ENCODE measurements around the gene NT5C1B.

NT5C1B gene

GRCh38 chr2:18599509-18600254 lies 10.3 kb upstream of the NT5C1B start:
- DNase-seq (ENCODE audit: low read depth) = no peak

DNA sequence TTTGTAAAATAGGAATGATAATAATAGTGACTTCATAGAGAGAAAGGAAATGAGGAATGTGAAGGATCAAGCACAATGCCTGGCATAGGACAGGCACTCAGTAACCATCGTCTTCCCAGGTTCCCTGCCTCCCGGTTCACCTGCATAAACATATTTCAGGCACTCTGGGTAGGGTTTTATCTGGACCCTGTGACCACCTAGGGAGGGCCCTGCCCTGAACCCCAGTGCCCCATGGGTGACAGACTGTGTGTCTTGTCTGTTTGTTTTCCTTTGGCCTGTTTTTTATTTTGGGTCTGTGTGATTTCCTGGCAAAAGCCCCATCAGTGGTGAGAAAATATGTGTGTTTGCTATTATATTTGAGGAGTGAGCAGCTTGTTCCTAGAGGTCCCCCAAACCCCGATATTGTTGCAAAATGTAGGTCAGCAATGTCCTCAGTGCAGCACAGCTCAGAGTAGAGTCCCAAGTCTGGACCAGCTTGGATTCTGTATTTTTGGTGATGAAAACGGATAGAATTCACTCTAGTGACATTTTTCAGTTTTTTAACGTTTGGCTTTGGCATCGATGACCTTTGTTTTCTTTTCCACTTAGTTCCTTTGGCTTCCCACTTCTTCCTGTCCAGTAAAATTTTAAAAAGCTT lies 9.6 kb upstream of the NT5C1B start:
- no peak for DNase-seq (ENCODE audit: low read depth)

DNA sequence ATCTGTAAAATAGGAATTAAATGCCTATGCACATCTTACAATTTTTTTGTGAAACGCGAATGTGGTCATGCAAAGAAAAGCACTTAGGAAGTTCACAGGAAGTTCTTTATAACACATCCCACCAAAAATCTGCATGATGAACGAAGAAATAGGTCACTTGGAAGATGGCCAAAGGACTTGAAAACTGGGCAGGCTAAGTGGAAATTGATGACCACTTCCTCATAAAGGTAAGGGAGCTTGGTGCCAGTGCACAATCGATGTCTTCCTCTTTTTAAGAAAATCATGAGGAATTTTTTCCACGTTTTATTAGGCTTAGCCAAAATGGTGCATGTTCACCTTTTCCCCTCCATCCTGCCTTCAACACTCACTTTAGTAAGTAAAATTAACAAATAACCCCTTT lies 8.2 kb upstream of the NT5C1B start:
- DNase-seq (ENCODE audit: low read depth) = no peak

DNA sequence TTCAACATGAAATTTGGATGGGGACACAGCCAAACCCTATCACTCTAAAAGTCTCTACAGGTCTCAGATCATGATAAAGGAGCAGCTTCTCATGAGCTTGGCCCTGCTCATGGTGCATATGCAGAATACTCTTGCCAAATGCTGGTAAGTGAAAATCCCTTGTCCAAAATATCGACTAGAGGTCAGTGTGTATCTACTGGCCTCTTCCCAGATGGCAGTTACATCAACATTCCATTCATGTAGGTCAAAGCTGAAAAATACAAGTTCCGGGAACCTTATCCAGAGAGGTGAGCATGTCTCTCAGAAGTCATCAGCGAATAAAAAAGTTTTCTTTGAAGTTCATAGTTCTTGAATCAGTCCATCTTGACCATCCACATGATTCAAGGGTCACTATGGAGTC lies 7.6 kb upstream of the NT5C1B start:
- no peak for DNase-seq (ENCODE audit: low read depth)

GRCh38 chr2:18593496-18593895 lies 4.1 kb upstream of the NT5C1B start:
- no peak for DNase-seq (ENCODE audit: low read depth)

DNA sequence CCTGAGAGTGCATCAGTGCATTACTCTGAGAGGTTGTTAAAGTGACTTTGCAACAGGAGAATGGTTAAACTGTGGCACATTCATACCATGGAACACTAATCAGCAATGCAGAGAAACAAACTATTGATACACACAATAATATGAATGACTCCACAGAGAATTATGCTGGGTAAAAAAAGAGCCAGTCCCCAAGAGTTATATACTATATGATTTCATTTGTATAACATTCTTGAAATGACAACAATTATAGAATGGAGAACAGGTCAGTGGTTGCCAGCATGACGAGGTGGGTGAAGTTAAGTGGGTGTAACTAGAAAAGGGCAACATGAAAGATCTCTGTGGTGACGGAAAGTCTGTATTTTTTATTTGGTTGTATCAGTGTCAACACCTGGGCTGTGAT lies 3.0 kb upstream of the NT5C1B start:
- no peak for DNase-seq (ENCODE audit: low read depth)

DNA sequence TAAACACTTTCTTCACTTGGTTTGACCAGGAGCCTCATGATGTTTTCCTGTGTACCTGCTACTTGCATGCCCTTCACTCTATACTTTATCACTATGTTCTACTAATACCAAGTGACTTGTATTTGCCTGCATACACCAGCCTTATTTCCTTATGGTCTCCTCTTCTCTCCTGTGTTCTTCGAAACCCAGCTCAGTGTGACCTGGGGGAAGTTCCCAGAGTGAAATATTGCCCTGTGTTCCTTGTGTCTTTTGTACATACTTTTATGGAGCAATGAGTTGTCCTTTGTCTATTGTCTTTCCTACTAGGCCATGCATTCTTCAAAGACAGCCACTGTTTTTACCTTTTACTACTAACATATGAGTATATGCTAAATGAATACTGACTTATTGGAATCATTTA lies 567 bp downstream of the NT5C1B start:
- DNase-seq (ENCODE audit: low read depth) = no peak

DNA sequence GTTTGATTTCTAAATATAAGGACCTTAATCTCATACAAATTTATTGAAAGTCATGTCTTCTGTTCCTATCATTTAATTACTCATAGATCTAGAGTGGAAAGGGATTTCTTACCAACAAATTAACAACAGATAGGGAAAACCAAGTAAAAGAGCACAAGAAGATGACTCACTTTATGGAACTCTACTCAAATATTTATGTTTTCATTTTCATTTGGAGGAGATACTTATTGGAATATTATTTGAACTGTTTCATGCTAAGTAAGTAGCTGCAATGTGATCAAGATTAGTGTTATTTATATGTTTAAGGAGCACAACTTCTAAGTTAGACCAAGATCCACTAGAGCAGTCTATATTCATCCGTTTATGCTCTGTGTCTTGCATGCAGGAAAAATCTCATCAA lies 1.3 kb downstream of the NT5C1B start:
- no peak for DNase-seq (ENCODE audit: low read depth)

- DNase-seq (ENCODE audit: low read depth) = no peak
Measured at GRCh38 chr2:18585526-18585925, 3.8 kb downstream of the NT5C1B start.

GRCh38 chr2:18584608-18584954 lies 4.8 kb downstream of the NT5C1B start:
- no peak for DNase-seq (ENCODE audit: low read depth)

- no peak for DNase-seq (ENCODE audit: low read depth)
Measured at GRCh38 chr2:18583905-18584607, 5.3 kb downstream of the NT5C1B start.

DNA sequence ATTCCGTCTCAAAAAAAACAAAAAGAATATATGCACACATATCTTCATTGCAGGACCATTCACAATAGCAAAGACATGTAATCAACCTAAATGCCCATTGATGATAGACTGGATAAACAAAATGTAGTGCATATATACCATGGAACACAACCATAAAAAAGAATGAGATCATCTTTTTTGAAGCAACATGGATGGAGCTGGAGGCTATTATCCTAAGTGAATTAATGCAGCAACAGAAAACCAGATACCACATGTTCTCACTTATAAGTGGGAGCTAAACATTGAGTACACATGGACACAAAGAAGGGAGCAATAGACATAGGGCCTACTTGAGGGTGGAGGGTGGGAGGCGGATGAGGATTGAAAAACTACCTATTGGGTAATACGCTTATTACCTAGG lies 8.8 kb downstream of the NT5C1B start:
- DNase-seq (ENCODE audit: low read depth) = no peak

- DNase-seq (ENCODE audit: low read depth) = no peak
Measured at GRCh38 chr2:18578033-18578432, 11.3 kb downstream of the NT5C1B start.

GRCh38 chr2:18566145-18566769 lies 23.1 kb downstream of the NT5C1B start:
- DNase-seq (ENCODE audit: low read depth) = no peak

DNA sequence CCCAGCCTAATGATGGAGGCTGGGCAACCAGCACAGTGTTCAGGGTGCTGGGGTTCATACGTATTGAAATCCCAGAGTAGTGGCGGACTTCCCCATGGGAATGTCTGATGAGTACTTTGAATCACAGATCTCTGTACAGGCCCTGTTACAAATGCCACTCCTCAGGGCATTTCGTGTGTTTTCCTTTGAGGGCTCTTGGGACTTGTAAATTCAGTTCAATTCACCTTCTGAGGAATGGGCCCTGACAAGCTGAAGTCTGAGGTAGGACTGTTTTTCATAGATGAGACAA lies 28.6 kb downstream of the NT5C1B start:
- no peak for DNase-seq (ENCODE audit: low read depth)

DNA sequence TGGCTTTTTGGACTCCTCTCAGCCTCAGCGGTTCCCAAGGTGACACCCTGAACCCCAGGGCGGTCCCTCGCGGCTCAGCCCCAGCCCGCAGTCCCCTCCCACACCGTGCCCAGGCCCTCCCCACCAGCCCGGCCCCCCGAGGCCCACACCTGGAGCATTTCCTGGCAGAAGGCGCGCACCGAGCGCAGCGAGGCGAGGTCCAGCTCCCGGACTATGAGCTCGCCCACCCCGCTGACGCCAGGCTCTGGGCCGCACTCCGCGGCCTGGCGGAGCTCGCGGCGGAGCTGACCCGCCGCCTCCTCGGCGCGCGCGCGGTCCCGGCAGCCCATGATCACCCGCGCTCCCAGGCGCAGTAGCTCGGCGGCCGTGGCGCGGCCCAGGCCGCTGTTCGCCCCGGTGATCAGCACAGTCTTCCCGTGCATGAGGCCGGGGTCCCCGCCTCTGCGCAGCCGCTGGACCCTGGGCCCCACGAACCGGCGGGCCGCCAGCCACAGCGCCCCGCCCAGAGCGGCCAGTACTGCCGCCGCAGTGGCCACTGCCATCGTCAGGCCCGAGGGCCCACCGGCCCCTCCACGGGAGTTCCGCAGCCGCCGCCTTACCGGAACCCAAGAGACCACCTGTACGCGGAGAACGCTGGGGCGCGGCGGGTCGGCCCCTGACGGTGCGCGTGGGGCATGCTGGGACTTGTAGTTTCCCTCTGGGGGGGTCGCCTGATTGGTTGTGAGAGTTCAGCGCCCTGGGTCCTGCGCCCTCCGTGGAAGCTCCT lies 29.2 kb downstream of the NT5C1B start, which contains the start of gene RDH14:
RDH14 (minus strand) TSS at position 623 of the 766 bp plus-strand sequence; CDS start at position 542, 81 bp downstream.
- peak; percentile 88 for DNase-seq (ENCODE audit: low read depth)

DNA sequence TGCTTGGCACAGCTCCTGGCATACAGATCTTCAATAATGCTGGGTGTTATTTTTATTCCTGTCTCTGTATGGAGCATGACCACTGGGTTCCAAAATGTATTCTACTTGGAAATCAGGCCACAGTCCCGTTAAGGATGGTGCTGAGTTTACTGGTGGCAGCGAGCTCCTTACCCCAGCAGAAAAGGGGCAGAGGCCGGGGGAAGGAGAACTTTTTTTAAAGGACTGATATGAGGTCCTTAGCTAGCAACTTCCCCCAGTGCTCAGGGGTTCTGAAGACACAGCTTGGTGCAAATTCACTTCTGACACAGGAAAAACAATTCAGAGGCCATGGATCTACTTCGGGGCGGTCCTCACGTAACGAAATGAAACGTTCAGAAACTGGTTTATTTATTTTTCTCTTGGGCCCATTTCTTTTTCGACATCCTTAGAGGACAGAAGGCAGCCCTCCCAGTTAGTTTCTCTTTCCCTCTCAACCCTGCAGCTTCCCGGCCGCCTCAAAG lies 29.8 kb downstream of the NT5C1B start:
- no peak for DNase-seq (ENCODE audit: low read depth)

- DNase-seq (ENCODE audit: low read depth) = no peak
Measured at GRCh38 chr2:18558458-18558857, 30.9 kb downstream of the NT5C1B start.

DNA sequence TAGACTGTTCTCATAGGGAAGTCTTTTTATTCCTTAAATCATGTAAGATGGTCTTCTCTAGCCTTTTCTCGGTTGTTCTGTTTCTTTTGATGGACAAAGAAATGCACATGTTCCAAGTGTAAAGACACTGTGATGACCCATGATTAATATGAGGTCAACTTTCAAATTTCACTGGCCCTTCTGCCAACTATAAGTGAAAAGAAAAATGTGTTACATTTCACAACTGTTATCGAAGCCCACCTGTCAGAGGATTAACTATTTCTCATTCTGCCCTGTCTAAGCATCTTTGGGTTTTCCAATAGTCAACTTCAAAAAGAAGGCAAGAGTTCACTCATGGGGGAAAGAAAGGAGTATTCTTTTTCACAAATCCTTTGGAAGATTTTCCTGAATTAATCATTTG lies 32.2 kb downstream of the NT5C1B start:
- DNase-seq (ENCODE audit: low read depth) = no peak

DNA sequence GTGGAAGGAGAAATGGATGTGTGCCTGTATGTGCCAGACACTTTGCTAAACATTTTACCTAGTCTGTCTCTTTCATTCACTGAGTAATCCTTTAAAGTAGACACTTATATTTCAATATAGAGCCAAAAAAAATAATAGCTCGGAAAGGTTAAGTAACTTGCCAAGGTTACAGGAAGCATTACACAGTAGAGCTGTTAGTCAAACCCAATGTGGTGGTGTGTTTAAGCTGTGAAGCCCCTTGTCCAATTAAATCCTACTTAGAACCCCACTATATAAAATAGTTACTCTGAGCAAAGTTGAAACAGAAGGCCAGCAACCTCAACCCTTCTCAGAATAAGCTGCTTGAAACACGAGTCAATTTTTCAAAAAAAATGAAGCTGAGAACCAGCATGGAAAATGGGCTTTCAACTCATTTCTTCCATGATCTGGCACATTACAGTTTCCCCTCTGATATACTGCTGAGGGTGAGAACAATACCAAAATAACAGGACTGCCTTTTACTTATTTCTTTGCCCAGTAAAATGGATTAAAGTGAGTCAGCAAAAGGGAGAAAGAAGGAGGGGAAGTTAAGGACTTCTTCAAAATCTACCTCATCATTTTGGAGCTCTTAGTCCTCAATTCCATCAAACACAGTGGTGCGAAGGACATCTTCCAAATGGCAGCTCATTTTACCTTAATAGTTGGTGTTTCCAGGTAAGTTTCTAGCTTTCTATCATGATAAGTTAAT lies 36.9 kb downstream of the NT5C1B start:
- DNase-seq (ENCODE audit: low read depth) = no peak

GRCh38 chr2:18551623-18552022 lies 37.7 kb downstream of the NT5C1B start:
- DNase-seq (ENCODE audit: low read depth) = no peak

Data from activated T-cell treated with anti-CD3 and anti-CD28 coated beads for 1 hour (primary cell).